H1 (cell line): ENCODE measurements around the gene SLC25A38. TPM values are rescaled to one million over a fixed set of nuclear protein-coding genes. Genes with fewer than 3 reads are reported as not detected.
"Not testable (repeated sequence)": the region's sequence is repeated elsewhere in the genome, so short reads cannot be mapped to it uniquely, and the experiment has no call there.

Experiments
- CTCF ChIA-PET: fragments of 300-600 bp; sonication (Branson Sonifier 250); formaldehyde crosslinking; loops from one replicate; lab custom pipeline; 2021; ENCODE audit not compliant: partially characterized antibody; lab: Charles Lee
- POLR2A ChIA-PET: fragments of 300-600 bp; sonication (Branson Sonifier 250); formaldehyde crosslinking; loops from one replicate; lab custom pipeline; 2021; ENCODE audit warnings: inconsistent platforms; ENCODE audit not compliant: partially characterized antibody; lab: Charles Lee
- DNase-seq, 2 experiments: peaks; one replicate each; pipeline versions ENCODE4 v3.0.0 to v3.0.0-alpha.2; 2010 to 2022; ENCODE audit warnings: low spot score in 2 of 2, low read depth in 1 of 2, mixed read lengths in 1 of 2
- FAIRE-seq: peaks from 2 replicates; lab custom pipeline; 2011; peaks lifted over from hg19 to GRCh38; lab: Jason Lieb, UNC
- H2AFZ ChIP-seq: 2 replicates; pipeline ENCODE4 v1.8.1; 2012; ENCODE audit warnings: low read length, inconsistent platforms
- H2AK5ac ChIP-seq: 2 replicates; pipeline ENCODE4 v1.6.1; 2013; ENCODE audit warnings: low read depth, low read length
- H2BK120ac ChIP-seq: replicated peaks from 2 replicates; pipeline ENCODE3; 2013; ENCODE audit warnings: low read depth, low read length, inconsistent platforms
- H2BK12ac ChIP-seq: 2 replicates; pipeline ENCODE4 v1.6.1; 2013; ENCODE audit warnings: low read depth, low read length
- H2BK15ac ChIP-seq: 2 replicates; pipeline ENCODE4 v1.6.1; 2013; ENCODE audit warnings: low read length
- H2BK20ac ChIP-seq: 2 replicates; pipeline ENCODE4 v1.6.1; 2013; ENCODE audit warnings: low read length
- H2BK5ac ChIP-seq: 2 replicates; pipeline ENCODE4 v1.6.1; 2013; ENCODE audit warnings: low read depth, low read length
- H3K14ac ChIP-seq: 2 replicates; pipeline ENCODE4 v1.6.1; 2013; ENCODE audit warnings: inconsistent platforms; ENCODE audit not compliant: insufficient read length
- H3K18ac ChIP-seq: 2 replicates; pipeline ENCODE4 v1.6.1; 2013; ENCODE audit warnings: low read length; ENCODE audit errors: extremely low read depth
- H3K23ac ChIP-seq: 2 replicates; pipeline ENCODE4 v1.6.1; 2013; ENCODE audit warnings: inconsistent platforms; ENCODE audit not compliant: insufficient read length
- H3K23me2 ChIP-seq: 2 replicates; pipeline ENCODE4 v1.6.1; 2013; ENCODE audit warnings: low read depth, low read length
- H3K27ac ChIP-seq: 2 replicates; pipeline ENCODE4 v1.6.1; 2011; ENCODE audit warnings: low read depth, low read length, inconsistent platforms
- H3K27me3 ChIP-seq, 4 experiments: replicated peaks in 1 of 4; 1 replicate in 1 of 4; 2 replicates in 3 of 4; pipeline versions ENCODE4 v1.6.1 to v1.8.1; 2011 to 2013; ENCODE audit warnings: low read length in 3 of 4, mild to moderate bottlenecking in 3 of 4, inconsistent platforms in 2 of 4, mixed read lengths in 2 of 4, moderate library complexity in 1 of 4; ENCODE audit not compliant: control insufficient read depth in 3 of 4, insufficient read depth in 3 of 4; ENCODE audit errors: extremely low read depth in 1 of 4
- H3K36me3 ChIP-seq, 4 experiments: 2 replicates each; pipeline versions ENCODE4 v1.6.1 to v1.8.1; 2011 to 2013; ENCODE audit warnings: mild to moderate bottlenecking in 4 of 4, low read length in 3 of 4, moderate library complexity in 2 of 4, control low read depth in 1 of 4, inconsistent platforms in 1 of 4; ENCODE audit not compliant: insufficient read depth in 4 of 4, control insufficient read depth in 2 of 4
- H3K4ac ChIP-seq: replicated peaks from 2 replicates; pipeline ENCODE3; 2013; ENCODE audit warnings: low read length, low read depth, mixed read lengths, inconsistent platforms; ENCODE audit not compliant: insufficient read length
- H3K4me1 ChIP-seq, 4 experiments: replicated peaks in 1 of 4; 1 replicate in 1 of 4; 2 replicates in 3 of 4; pipeline versions ENCODE4 v1.6.1 to v1.8.1; 2011 to 2013; ENCODE audit warnings: low read length in 3 of 4, inconsistent platforms in 2 of 4, mixed read lengths in 1 of 4; ENCODE audit not compliant: insufficient read depth in 4 of 4, control insufficient read depth in 3 of 4
- H3K4me2 ChIP-seq, 2 experiments: 2 replicates each; pipeline versions ENCODE4 v1.6.1 to v1.8.1; 2011 to 2013; ENCODE audit warnings: low read depth in 2 of 2, low read length in 2 of 2, control low read depth in 1 of 2, inconsistent platforms in 1 of 2, mild to moderate bottlenecking in 1 of 2; ENCODE audit not compliant: insufficient read depth in 1 of 2
- H3K4me3 ChIP-seq, 4 experiments: fragments of 200-600, 300-600 bp in 1 of 4; sonication (generic), shearing (Covaris generic), sonication (Bioruptor Twin) in 1 of 4; 2 replicates each; pipeline versions ENCODE4 v1.5.1 to v1.8.1; 2011 to 2016; ENCODE audit warnings: low read length in 4 of 4, low read depth in 3 of 4, control low read depth in 2 of 4, inconsistent platforms in 2 of 4, mild to moderate bottlenecking in 2 of 4, mixed read lengths in 1 of 4, moderate library complexity in 1 of 4; ENCODE audit not compliant: insufficient read depth in 2 of 4; ENCODE audit errors: extremely low read depth in 1 of 4
- H3K56ac ChIP-seq: replicated peaks from 2 replicates; pipeline ENCODE3; 2013; ENCODE audit warnings: low read depth, mild to moderate bottlenecking, mixed read lengths, low read length, inconsistent platforms; ENCODE audit not compliant: insufficient read length
- H3K79me1 ChIP-seq: 2 replicates; pipeline ENCODE4 v1.6.1; 2013; ENCODE audit warnings: low read depth, low read length, control low read depth
- H3K79me2 ChIP-seq, 2 experiments: 2 replicates each; pipeline versions ENCODE4 v1.6.1 to v1.8.1; 2012 to 2013; ENCODE audit warnings: low read length in 2 of 2, mild to moderate bottlenecking in 2 of 2, inconsistent platforms in 1 of 2; ENCODE audit not compliant: insufficient read depth in 2 of 2, control insufficient read depth in 1 of 2
- H3K9ac ChIP-seq, 4 experiments: replicated peaks in 1 of 4; 1 replicate in 1 of 4; 2 replicates in 3 of 4; pipeline versions ENCODE4 v1.6.1 to v1.8.1; 2011 to 2013; ENCODE audit warnings: low read depth in 3 of 4, low read length in 3 of 4, control low read depth in 2 of 4, mild to moderate bottlenecking in 2 of 4, moderate library complexity in 2 of 4, inconsistent platforms in 1 of 4; ENCODE audit errors: extremely low read depth in 1 of 4
- H3K9me3 ChIP-seq, 2 experiments: 2 replicates each; pipeline versions ENCODE4 v1.6.1 to v1.8.1; 2012 to 2013; ENCODE audit warnings: mild to moderate bottlenecking in 2 of 2, moderate library complexity in 2 of 2, control low read depth in 1 of 2, inconsistent platforms in 1 of 2, low read depth in 1 of 2, low read length in 1 of 2, mixed read lengths in 1 of 2; ENCODE audit not compliant: insufficient read depth in 2 of 2
- H4K20me1 ChIP-seq, 2 experiments: replicated peaks in 1 of 2; 2 replicates each; pipeline versions ENCODE3 to v1.8.1; 2011 to 2013; ENCODE audit warnings: inconsistent platforms in 2 of 2, low read length in 2 of 2, mild to moderate bottlenecking in 1 of 2; ENCODE audit not compliant: insufficient read depth in 2 of 2, control insufficient read depth in 1 of 2
- H4K5ac ChIP-seq: 2 replicates; pipeline ENCODE4 v1.6.1; 2013; ENCODE audit warnings: low read length, low read depth, mixed read lengths, inconsistent platforms; ENCODE audit not compliant: insufficient read length
- H4K8ac ChIP-seq: 2 replicates; pipeline ENCODE4 v1.8.0; 2013; ENCODE audit warnings: mild to moderate bottlenecking, moderate library complexity, low read length, inconsistent platforms; ENCODE audit not compliant: insufficient read depth; ENCODE audit errors: extremely low read depth
- H4K91ac ChIP-seq: replicated peaks from 2 replicates; pipeline ENCODE3; 2013; ENCODE audit warnings: low read length, mixed read lengths, inconsistent platforms; ENCODE audit not compliant: insufficient read length
- KDM1A ChIP-seq: fragments of 200-600, 300-600 bp; sonication (generic); IDR thresholded peaks from 2 replicates; pipeline ENCODE4 v1.7.1; 2016; ENCODE audit warnings: mild to moderate bottlenecking, low read length, borderline replicate concordance
- POLR2A ChIP-seq, 2 experiments: IDR thresholded peaks; 1 replicate in 1 of 2; 2 replicates in 1 of 2; pipeline ENCODE4 v1.6.1; 2011; ENCODE audit warnings: low read depth in 2 of 2, low read length in 2 of 2, mild to moderate bottlenecking in 2 of 2; ENCODE audit errors: control extremely low read depth in 1 of 2
- POLR2AphosphoS5 ChIP-seq: IDR thresholded peaks from 2 replicates; pipeline ENCODE4 v1.6.1; 2011; ENCODE audit warnings: low read depth, low read length
- WGBS, 2 experiments: shearing (Covaris generic) in 1 of 2; methylation state at CpG; one replicate each; pipeline versions ENCODE4 v1.1.6 to v1.1.7; 2013 to 2015; ENCODE audit warnings: low lambda C conversion rate in 2 of 2, mixed read lengths in 2 of 2, inconsistent platforms in 1 of 2, low coverage in 1 of 2, missing lambda C conversion rate in 1 of 2; ENCODE audit not compliant: insufficient replicate concordance in 2 of 2, insufficient coverage in 1 of 2, insufficient read length in 1 of 2; ENCODE audit errors: extremely low coverage in 1 of 2, missing lambda C conversion rate in 1 of 2; 5-methylcytosine and 5-hydroxymethylcytosine counted together
- polyA plus RNA-seq, 7 experiments: library from polyadenylated mRNA; depleted of rRNA in 3 of 7; stranded (reverse) in 5 of 7; unstranded in 2 of 7; fragments of >200 nt in 5 of 7; fragments of 200-250 nt in 2 of 7; gene quantifications; 1 replicate in 5 of 7; 2 replicates in 1 of 7; 4 replicates in 1 of 7; pipeline versions ENCODE4 v1.2.1 to v1.2.3, GENCODE V29; 2011 to 2013; ENCODE audit warnings: missing spikeins in 2 of 7, mixed read lengths in 2 of 7
- total RNA-seq: library from RNA; stranded (reverse); fragmentation: NEBNext Ultra II Directional; extraction: Animal tissue kit (Norgen Biotek cat#: 25700); gene quantifications from 2 replicates; pipeline ENCODE4 v1.2.1, GENCODE V29; 2021

The SLC25A38 gene
- total and polyA plus RNA-seq, 2 of the 8 experiments (the other 6 are each of a cell fraction or from before 2014, with no cell fraction given): 41.2 to 45.8 TPM

DNA sequence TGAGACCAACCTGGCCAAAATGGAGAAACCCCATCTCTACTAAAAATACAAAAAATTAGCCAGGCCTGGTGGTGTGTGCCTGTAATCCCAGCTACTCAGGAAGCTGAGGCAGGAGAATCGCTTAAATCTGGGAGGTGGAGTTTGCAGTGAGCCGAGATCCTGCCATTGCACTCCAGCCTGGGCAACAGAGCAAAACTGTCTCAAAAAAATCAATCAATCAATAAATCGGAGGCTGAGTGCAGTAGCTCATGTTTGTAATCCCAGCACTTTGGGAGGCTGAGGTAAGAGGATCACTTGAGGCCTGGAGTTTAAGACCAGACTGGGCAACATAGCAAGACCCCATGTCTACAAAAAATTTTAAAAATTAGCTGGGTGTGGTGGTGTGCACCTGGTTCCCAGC, 32.1 kb downstream of the SLC25A38 start:
- not testable (repeated sequence) for H2BK12ac ChIP-seq, H2BK20ac ChIP-seq, H3K4me3 ChIP-seq, H3K4me1 ChIP-seq, DNase-seq, H3K27me3 ChIP-seq, H2BK120ac ChIP-seq, H3K9me3 ChIP-seq, H3K79me1 ChIP-seq, H2AFZ ChIP-seq, H2BK5ac ChIP-seq, H3K4me2 ChIP-seq, H2BK15ac ChIP-seq, H4K91ac ChIP-seq, H3K14ac ChIP-seq, H3K79me2 ChIP-seq, H3K9ac ChIP-seq, H3K18ac ChIP-seq, H4K8ac ChIP-seq, FAIRE-seq, H2AK5ac ChIP-seq, H3K56ac ChIP-seq, H3K23me2 ChIP-seq, H3K27ac ChIP-seq, H4K5ac ChIP-seq, H4K20me1 ChIP-seq, H3K4ac ChIP-seq, H3K23ac ChIP-seq
- ChIA-PET CTCF (interaction anchor here (1.1 to 3.7 kb wide), 10 partner anchors 8 to 83 kb away, joined by 3 to 30 read pairs (median 6); partner anchors contain the start of gene RPSA), POLR2A (interaction anchor here (0.8 to 18.6 kb wide), 14 partner anchors 15 to 885 kb away, joined by 3 to 771 read pairs (median 4); partner anchors contain the start of genes RPSA and SLC25A38)
- peaks cover 17 to 45% (median 34%) of the 10 kb centered on the region in 4 experiments for H3K36me3 ChIP-seq
- 94% methylated on average over 3 of the region's 3 CpGs; no CpG with 5 or more reads in 1 of the 2 experiments for WGBS, 2 experiments
- TF ChIP-seq POLR2AphosphoS5 (peak; percentile 79; the same call in 1 of the 2 replicates), KDM1A (peak; percentile 66; the same call in 1 of the 2 replicates), POLR2A (IDR thresholded peaks at IDR 0.05; ENCODE audit: control extremely low read depth in 1 of 2, low read depth in 2 of 2, low read length in 2 of 2) (peak in 1 of 2 experiments; percentile 11; a peak in 1 of 3 replicates)
